Immature natural killer cell (primary cell): ENCODE measurements around the gene NCAPH2. TPM values are rescaled to one million over a fixed set of nuclear protein-coding genes. Genes with fewer than 3 reads are reported as not detected.
A peak's percentile ranks its signal among the peaks of the same experiment; 100 is the strongest.

Experiments used
- DNase-seq, 3 donors: peaks; one replicate each; pipeline ENCODE4 v3.0.0; 2022; ENCODE audit warnings: mixed read lengths in 1 of 3
- H3K27ac Mint-ChIP-seq, 6 donors: one replicate each; pipeline ENCODE4 v1.8.0; 2020; ENCODE audit warnings: mixed read lengths in 6 of 6, mild to moderate bottlenecking in 5 of 6, inconsistent platforms in 4 of 6, moderate library complexity in 3 of 6
- H3K27me3 Mint-ChIP-seq, 3 donors: one replicate each; pipeline ENCODE4 v1.8.0; 2020 to 2021; ENCODE audit warnings: low read depth in 3 of 3, mild to moderate bottlenecking in 3 of 3, mixed read lengths in 3 of 3, moderate library complexity in 3 of 3, inconsistent platforms in 1 of 3
- H3K36me3 Mint-ChIP-seq, 3 donors: one replicate each; pipeline ENCODE4 v1.8.0; 2020; ENCODE audit warnings: mixed read lengths in 3 of 3, inconsistent platforms in 2 of 3, mild to moderate bottlenecking in 2 of 3
- H3K4me1 Mint-ChIP-seq, 2 donors: one replicate each; pipeline ENCODE4 v1.8.0; 2020; ENCODE audit warnings: inconsistent platforms in 2 of 2, mild to moderate bottlenecking in 2 of 2, mixed read lengths in 2 of 2, moderate library complexity in 1 of 2
- H3K4me3 Mint-ChIP-seq, 5 donors: one replicate each; pipeline ENCODE4 v1.8.0; 2020; ENCODE audit warnings: mild to moderate bottlenecking in 5 of 5, mixed read lengths in 5 of 5, inconsistent platforms in 3 of 5, moderate library complexity in 3 of 5
- H3K9me3 Mint-ChIP-seq, 6 donors: one replicate each; pipeline ENCODE4 v1.8.0; 2020; ENCODE audit warnings: mild to moderate bottlenecking in 6 of 6, mixed read lengths in 6 of 6, inconsistent platforms in 4 of 6, moderate library complexity in 3 of 6
- polyA plus RNA-seq, 3 donors: library from polyadenylated mRNA; unstranded; fragments of 300-500 nt; fragmentation: Illumina TruSeq; gene quantifications; one replicate each; pipeline ENCODE4 v1.2.3, GENCODE V29; 2021

The NCAPH2 gene
- 10 to 100 TPM; 41.8 to 46.7 (median 46.5) TPM for polyA plus RNA-seq

DNA sequence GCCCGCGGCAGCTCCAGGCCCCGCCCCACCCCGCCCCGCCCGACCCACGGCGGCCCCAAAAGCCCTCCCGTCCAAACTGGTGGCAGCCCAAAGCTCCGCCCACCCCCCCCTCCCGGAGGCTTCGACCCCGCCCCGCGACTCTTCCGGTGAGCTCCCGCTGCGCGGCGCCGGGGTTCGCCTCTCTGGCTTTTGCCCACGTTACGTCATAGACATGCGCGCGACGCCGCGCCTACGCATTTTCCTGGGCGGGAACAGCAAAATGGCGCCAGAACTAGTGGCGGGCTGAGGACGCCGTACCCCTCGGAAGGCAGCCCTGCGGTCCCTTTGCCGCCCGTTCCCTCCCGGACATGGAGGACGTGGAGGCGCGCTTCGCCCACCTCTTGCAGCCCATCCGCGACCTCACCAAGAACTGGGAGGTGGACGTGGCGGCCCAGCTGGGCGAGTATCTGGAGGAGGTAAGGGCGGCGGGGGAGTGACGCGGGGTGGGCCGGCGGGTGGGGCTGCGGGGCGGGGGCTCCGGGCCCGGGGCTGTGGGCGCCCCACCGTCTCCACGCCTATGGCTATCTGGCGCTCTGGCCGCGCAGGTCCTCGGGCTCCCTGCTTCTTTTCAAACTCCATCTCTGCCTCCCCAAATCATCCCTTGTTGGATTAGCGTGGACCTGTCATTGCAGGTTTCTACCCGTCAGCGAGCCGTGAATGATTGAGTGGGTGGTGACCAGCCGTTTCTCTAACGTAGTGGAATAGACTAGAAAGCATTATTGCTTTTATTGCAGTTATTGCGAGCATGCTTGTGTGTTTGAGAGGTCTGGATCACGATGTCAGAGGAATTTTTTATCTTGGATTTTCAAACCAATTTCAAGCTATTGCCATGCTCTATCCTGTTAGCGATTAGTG is at the start of gene NCAPH2:
Gene NCAPH2 (plus strand): TSS at position 234 of the 894 bp plus-strand sequence. CDS start 114 bp downstream, at position 348.
- Mint-ChIP-seq H3K4me1 (peaks cover 19 to 23% of the 10 kb centered on the region in 2 donors), H3K36me3 (no peaks in the 10 kb centered on the region), H3K27me3 (peaks cover 3 to 7% (median 4%) of the 10 kb centered on the region in 3 donors), H3K9me3 (no peaks in the 10 kb centered on the region), H3K4me3 (peak within 1 kb of the TSS; percentile 92 to 95 (median 94)), H3K27ac (peak within 1 kb of the TSS; percentile 94 to 99 (median 97))
- peak; percentile 96 to 98 (median 97) for DNase-seq

DNA sequence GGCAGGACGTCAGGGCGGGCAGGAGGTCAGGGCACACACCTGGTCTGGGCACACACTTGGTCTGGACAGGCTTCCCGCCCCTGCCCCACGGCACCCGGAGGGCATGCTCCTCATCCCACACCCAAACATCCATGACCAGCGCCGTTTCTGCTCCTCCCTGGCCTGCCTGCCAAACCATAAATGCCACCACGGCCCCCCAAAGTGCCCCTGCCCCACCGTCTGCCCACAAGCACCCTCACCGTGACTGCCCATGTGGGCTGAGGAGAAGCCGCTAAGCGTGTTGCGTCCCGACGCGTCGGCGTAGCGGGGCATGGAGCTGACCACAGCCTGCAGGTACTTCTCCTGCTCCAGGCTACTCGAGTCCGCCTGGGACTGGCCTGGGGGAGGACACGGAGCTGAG is 49.0 kb upstream of the NCAPH2 start:
- H3K27me3 Mint-ChIP-seq = peaks cover 5 to 10% (median 5%) of the 10 kb centered on the region in 3 donors
- no peak overlapping the region for H3K4me3 Mint-ChIP-seq
- DNase-seq = no peak
- H3K36me3 Mint-ChIP-seq = peaks cover 9 to 14% (median 9%) of the 10 kb centered on the region in 3 donors
- H3K4me1 Mint-ChIP-seq = no peaks in the 10 kb centered on the region
- peak overlapping the region in 1 of 6 donors; percentile 18 for H3K27ac Mint-ChIP-seq
- H3K9me3 Mint-ChIP-seq = no peaks in the 10 kb centered on the region

GRCh38 chr22:50459496-50460140 is 48.4 kb upstream of the NCAPH2 start:
- H3K36me3 Mint-ChIP-seq = peaks cover 9 to 12% (median 9%) of the 10 kb centered on the region in 3 donors
- peaks cover 5 to 7% (median 5%) of the 10 kb centered on the region in 3 donors for H3K27me3 Mint-ChIP-seq
- H3K9me3 Mint-ChIP-seq = no peaks in the 10 kb centered on the region
- no peak for DNase-seq
- no peak overlapping the region for H3K27ac Mint-ChIP-seq
- no peak overlapping the region for H3K4me3 Mint-ChIP-seq
- H3K4me1 Mint-ChIP-seq = no peaks in the 10 kb centered on the region

GRCh38 chr22:50460938-50461337 is 47.1 kb upstream of the NCAPH2 start:
- DNase-seq = no peak
- Mint-ChIP-seq H3K4me1 (no peaks in the 10 kb centered on the region), H3K4me3 (no peak overlapping the region), H3K9me3 (no peaks in the 10 kb centered on the region), H3K27me3 (peaks cover 5 to 7% (median 5%) of the 10 kb centered on the region in 3 donors), H3K36me3 (peaks cover 9 to 12% (median 9%) of the 10 kb centered on the region in 3 donors), H3K27ac (peak overlapping the region in 1 of 6 donors; percentile 41)

DNA sequence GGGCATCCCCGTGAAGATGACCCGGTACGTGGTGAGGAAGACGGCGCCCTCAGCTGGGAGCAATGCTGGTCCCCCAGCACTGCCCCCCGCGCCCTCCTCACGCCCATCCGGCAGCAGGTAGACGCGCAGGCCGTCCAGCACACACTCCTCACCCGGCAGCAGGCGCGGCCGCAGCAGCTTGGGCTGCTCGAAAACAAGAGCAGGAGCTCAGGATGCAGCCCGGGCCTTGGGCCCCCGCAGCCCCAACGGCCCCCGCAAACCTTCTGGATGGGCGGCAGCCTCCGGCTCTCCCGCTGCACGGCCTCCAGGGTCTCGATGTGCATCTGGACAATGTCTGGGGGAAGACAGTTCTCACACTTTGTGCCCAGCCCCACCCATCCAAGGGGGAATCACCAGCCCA is 46.5 kb upstream of the NCAPH2 start:
- Mint-ChIP-seq H3K36me3 (peaks cover 9 to 12% (median 9%) of the 10 kb centered on the region in 3 donors), H3K4me1 (peaks cover 0 to 1% of the 10 kb centered on the region in 2 donors), H3K4me3 (no peak overlapping the region), H3K27me3 (peaks cover 5 to 7% (median 5%) of the 10 kb centered on the region in 3 donors), H3K9me3 (no peaks in the 10 kb centered on the region), H3K27ac (no peak overlapping the region)
- DNase-seq = no peak

DNA sequence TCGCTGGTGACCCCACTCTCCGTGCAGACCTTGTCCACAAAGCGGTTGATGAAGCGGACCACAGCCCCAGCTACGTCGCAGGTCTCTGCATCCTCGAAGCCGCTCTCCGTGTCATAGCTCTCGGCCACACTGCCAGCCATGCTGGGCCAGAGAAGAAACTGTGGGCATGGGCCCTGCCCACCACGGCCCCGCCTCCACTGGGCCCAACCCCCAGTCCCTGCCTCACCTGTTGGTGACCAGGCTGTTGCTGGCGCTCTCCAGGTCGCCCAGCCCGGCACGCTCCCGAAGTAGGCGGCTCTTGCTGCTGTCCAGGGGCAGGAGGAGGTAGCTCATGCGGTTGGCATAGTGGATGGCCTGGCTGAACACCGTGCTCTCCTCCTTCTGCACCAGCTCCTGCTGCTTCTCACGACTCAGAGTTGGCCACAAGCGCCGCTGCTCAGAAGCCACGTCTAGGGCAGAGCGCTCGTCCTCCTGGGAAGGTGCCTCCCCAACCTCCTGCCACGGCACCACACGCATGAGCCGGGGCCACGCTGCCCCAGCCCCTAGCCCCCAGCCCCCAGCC is 46.0 kb upstream of the NCAPH2 start:
- Mint-ChIP-seq H3K9me3 (no peaks in the 10 kb centered on the region), H3K4me3 (no peak overlapping the region), H3K27ac (no peak overlapping the region), H3K27me3 (peaks cover 5% of the 10 kb centered on the region in 3 donors), H3K36me3 (peaks cover 13 to 17% (median 13%) of the 10 kb centered on the region in 3 donors), H3K4me1 (peaks cover 4 to 7% of the 10 kb centered on the region in 2 donors)
- DNase-seq = no peak

DNA sequence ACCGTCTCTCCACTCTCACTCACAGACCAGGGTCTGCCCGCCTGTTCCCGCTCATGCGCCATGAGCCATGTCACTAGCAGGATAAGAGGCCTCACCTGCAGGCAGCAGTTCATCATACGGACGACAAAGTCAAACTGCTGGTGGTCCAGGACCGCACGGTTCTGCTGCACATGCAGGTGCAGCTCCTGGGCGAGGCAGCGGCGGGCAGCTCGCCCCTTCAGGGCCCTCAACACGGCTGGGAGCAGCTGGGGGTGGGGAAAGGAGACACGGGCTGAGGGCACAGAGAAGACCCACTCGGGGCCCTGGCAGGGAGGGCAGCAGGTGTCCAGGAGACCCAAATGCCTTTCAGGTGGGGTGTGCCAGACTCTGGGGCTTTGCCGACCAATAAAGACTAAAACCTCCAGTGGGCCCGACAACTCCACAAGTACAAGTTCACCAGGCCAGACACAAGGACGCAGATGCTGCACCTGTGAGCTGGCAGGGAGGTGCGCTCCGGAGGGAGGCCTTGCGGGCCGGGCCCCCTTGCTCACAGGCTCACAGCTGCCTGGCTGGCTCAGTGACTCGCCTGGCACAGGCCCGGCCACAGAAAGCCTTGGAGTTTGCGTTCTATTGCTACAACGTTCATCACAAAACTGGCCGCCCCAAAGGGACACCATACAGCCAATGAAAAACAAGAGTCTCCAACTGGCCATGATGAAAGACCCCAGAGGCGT is 44.7 kb upstream of the NCAPH2 start:
- H3K36me3 Mint-ChIP-seq = peaks cover 13 to 14% (median 13%) of the 10 kb centered on the region in 3 donors

DNA sequence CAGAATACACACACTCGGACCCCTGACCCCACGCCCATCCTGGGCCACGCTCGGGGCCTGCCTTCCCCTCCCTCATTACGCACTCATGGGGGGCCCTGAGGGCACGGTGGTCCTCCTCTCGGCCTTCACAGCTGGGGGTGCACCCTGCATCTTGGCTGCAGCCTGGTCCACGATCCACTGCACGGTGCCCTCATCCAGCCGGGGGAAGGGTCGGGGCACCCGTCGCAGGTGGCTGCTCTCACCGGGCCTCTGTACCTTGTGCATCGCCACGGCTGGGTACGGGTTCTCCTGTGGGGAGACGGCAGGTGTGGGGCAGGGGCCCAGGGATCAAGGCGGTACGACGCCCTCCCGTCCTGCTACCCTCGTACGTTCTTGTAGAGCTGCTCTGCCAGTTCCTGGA is 43.6 kb upstream of the NCAPH2 start:
- H3K9me3 Mint-ChIP-seq = no peaks in the 10 kb centered on the region
- H3K4me3 Mint-ChIP-seq = no peak overlapping the region
- H3K27ac Mint-ChIP-seq = no peak overlapping the region
- peaks cover 2 to 4% (median 2%) of the 10 kb centered on the region in 3 donors for H3K27me3 Mint-ChIP-seq
- no peak for DNase-seq
- H3K4me1 Mint-ChIP-seq = peaks cover 15 to 20% of the 10 kb centered on the region in 2 donors
- H3K36me3 Mint-ChIP-seq = peaks cover 7 to 13% (median 11%) of the 10 kb centered on the region in 3 donors

More for the DNA sequence above, 44.7 kb upstream of the NCAPH2 start:
- DNase-seq = no peak
- Mint-ChIP-seq H3K9me3 (no peaks in the 10 kb centered on the region), H3K4me1 (peaks cover 4 to 9% of the 10 kb centered on the region in 2 donors), H3K27ac (peak overlapping the region in 4 of 6 donors; percentile 34 to 62 (median 52)), H3K4me3 (no peak overlapping the region), H3K27me3 (peaks cover 3 to 4% (median 3%) of the 10 kb centered on the region in 3 donors)

GRCh38 chr22:50465066-50465930 is 42.7 kb upstream of the NCAPH2 start:
- H3K27ac Mint-ChIP-seq = peak overlapping the region in 1 of 6 donors; percentile 17
- peaks cover 7 to 13% (median 11%) of the 10 kb centered on the region in 3 donors for H3K36me3 Mint-ChIP-seq
- H3K9me3 Mint-ChIP-seq = peaks cover 0 to 2% (median 0%) of the 10 kb centered on the region in 6 donors
- peaks cover 9 to 10% (median 10%) of the 10 kb centered on the region in 3 donors for H3K27me3 Mint-ChIP-seq
- no peak for DNase-seq
- no peak overlapping the region for H3K4me3 Mint-ChIP-seq
- peaks cover 24 to 29% of the 10 kb centered on the region in 2 donors for H3K4me1 Mint-ChIP-seq

DNA sequence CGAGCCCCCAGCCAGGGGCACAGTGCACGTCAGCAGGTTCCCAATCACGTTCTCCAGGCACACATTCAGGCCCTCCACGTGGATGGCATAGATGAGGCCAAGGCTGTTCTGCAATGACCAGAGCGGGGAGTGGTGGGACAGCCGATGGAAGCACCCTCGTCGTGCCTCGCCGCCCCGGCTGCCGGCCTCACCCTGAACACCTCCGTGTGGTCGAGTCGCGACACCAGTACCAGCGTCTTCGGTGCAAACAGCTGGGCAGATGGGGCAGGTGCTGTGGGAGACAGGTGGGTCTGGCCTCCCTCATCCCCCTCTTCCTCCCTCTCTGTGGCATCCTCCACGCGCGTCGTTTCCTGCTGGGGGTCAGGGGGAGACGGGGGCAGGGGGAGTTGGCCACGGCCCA is 40.7 kb upstream of the NCAPH2 start:
- no peak overlapping the region for H3K4me3 Mint-ChIP-seq
- no peak for DNase-seq
- peaks cover 10 to 13% (median 12%) of the 10 kb centered on the region in 3 donors for H3K27me3 Mint-ChIP-seq
- H3K9me3 Mint-ChIP-seq = peaks cover 0 to 2% (median 0%) of the 10 kb centered on the region in 6 donors
- H3K36me3 Mint-ChIP-seq = peaks cover 7 to 11% (median 8%) of the 10 kb centered on the region in 3 donors
- peak overlapping the region in 3 of 6 donors; percentile 68 to 91 (median 82) for H3K27ac Mint-ChIP-seq
- H3K4me1 Mint-ChIP-seq = peaks cover 44 to 46% of the 10 kb centered on the region in 2 donors

- no peak for DNase-seq
- Mint-ChIP-seq H3K9me3 (peaks cover 0 to 2% (median 0%) of the 10 kb centered on the region in 6 donors), H3K4me1 (peaks cover 50 to 52% of the 10 kb centered on the region in 2 donors), H3K4me3 (no peak overlapping the region), H3K36me3 (peaks cover 7 to 11% (median 8%) of the 10 kb centered on the region in 3 donors), H3K27ac (peak overlapping the region; percentile 29 to 98 (median 94)), H3K27me3 (peaks cover 8 to 14% (median 12%) of the 10 kb centered on the region in 3 donors)
Observed at GRCh38 chr22:50467773-50468440, 40.1 kb upstream of the NCAPH2 start.

GRCh38 chr22:50468626-50469025 is 39.4 kb upstream of the NCAPH2 start:
- Mint-ChIP-seq H3K27ac (peak overlapping the region; percentile 88 to 98 (median 96)), H3K27me3 (peaks cover 12 to 19% (median 16%) of the 10 kb centered on the region in 3 donors), H3K4me1 (peaks cover 57 to 59% of the 10 kb centered on the region in 2 donors), H3K4me3 (peak overlapping the region in 4 of 5 donors; percentile 60 to 83 (median 80)), H3K9me3 (peaks cover 0 to 2% (median 0%) of the 10 kb centered on the region in 6 donors), H3K36me3 (peaks cover 6 to 10% (median 7%) of the 10 kb centered on the region in 3 donors)
- DNase-seq = no peak
